ENCODE results near the gene SPTB.
A peak's percentile ranks its signal among the peaks of the same experiment; 100 is the strongest.

Gene SPTB

DNA sequence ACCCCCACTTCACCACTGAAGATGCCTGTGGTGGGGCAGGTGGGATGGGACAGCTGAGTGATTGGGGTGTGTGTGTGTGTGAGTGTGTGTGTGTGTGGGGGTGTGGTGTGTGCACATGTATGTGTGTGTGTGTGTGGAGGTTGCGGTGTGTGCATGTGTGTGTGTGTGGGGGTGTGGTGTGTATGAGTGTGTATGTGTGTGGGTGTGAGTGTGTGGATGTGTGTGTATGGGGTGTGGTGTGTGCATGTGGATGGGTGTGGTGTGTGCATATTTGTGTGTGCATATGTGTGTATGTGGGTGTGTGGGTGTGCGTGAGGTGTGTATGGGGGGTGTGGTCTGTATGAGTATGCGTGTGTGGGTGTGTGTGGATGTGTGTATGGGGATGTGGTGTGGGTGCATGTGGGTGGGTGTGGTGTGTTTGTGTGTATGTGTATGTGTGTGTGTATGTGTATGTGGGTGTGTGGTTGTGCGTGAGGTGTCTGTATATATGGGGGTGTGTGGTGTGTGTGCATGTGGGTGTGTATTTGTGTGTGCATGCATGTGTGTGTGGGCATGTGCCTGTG, 113.9 kb downstream of the SPTB start:
- DNase-seq (ENCODE audit: low read depth), result no peak

DNA sequence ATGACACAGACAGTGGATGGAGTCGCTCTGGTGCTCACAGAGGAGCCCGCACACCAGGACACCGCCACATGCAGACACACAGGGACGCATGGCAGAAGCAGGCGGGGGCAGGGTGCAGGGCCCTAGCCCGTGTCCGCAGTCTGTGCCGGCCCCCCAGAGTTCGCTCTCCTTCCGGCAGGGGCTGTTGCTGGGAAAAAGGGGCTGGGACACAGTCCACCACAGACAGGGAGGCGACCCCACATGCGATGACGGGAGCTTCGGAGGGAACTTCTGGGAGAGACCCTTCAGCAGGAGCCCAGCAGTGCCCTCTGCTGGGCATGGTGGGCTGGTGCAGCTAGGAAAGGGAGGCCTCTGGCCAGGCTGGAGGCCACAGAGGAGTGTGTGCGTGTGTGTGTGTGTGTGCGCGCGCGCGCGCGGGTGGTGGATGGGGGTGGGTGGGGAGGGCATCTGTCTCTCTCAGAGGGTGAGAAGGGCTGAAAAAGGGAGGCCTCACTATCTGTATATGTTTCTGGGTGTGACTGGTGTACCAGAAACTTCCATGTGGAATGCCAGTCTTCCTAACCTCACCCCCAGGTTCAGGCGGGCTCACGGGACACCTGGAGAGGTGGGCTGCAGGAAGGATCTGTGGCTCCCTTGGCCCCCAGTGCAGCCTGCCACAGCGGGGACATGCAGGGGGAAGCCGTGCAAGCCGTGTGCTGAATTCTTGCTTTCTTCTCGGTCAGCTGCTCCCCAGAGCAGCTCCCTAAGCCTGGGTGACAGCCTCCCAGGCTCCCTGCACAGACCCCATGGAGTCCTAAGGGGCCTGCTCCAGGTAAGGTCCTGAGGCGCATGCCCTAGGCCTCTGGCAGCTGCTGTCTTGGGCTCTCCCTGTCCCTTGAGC, 114.8 kb downstream of the SPTB start:
- DNase-seq (ENCODE audit: low read depth), result peak; percentile 44

DNA sequence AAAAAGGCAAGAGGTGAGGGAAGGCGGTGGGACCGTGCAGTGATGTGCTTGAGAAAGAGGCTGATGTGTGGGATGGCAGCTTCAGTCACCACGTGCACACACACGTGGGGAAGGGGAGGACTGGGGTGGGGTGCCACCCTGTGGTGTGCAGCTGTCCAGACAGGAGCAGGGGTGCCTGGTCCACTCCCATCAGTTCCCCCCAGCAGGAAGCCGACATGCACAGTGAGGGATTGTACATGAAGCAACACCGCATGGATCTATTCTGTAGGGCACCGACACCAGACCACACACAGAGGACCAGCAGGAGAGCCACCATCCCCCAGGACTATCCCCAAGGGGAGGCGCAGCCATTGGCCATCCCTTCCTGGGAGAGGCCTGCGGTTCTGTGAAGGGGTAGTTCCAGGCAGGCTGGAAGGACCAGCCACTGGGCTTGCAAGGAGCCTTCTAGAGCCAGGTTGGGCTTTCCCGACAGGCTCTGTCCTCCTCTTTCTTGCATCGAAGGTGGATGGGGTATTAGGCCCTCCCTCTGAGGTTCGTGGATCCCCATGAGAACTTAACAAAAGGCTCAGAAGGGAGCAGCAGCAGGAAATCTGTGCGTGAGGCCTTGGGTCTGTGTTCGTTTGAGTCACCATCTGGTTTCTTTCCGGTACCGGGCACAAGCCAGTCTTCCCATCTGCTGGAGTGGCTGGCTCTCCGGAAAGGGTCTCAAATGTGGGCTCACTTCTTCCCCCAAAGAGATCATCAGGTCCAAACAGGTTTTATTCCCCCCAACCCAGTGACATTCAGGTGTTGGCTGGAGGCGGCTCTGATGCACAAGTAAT, 115.7 kb downstream of the SPTB start:
- no peak for DNase-seq (ENCODE audit: low read depth)

DNA sequence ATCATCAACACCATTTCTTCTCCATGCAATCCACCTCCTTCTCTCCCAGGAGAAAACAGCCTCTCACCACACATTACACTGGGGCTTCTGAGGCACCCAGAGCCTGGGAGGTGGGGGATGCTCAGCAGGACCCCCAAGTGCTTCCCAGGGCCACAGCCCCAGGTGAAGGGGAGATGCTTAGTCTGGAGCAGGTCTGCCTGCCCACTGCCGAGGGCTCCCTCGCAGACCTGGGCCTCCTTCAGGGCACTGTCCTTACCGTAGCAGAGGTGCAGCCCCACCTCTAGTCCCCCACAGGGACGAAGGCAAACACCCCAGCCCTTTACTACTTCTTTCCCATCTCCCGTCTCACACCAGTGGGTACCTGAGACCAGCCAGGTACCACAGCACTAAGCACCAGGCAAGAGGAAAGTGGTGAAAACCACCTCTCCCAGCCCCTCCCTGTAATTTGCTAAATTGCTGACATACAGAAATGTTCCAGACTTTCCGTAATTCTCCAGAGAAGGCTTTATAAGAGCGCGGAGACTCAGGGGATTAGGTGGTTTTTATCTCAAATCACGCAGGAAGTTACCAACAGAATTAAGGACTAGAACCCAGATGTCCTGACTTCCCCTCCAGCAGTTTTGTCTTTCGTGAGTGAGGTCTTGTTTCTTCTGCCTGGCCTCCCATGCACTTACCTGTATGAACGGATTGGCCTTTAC, 116.5 kb downstream of the SPTB start:
- no peak for DNase-seq (ENCODE audit: low read depth)

DNA sequence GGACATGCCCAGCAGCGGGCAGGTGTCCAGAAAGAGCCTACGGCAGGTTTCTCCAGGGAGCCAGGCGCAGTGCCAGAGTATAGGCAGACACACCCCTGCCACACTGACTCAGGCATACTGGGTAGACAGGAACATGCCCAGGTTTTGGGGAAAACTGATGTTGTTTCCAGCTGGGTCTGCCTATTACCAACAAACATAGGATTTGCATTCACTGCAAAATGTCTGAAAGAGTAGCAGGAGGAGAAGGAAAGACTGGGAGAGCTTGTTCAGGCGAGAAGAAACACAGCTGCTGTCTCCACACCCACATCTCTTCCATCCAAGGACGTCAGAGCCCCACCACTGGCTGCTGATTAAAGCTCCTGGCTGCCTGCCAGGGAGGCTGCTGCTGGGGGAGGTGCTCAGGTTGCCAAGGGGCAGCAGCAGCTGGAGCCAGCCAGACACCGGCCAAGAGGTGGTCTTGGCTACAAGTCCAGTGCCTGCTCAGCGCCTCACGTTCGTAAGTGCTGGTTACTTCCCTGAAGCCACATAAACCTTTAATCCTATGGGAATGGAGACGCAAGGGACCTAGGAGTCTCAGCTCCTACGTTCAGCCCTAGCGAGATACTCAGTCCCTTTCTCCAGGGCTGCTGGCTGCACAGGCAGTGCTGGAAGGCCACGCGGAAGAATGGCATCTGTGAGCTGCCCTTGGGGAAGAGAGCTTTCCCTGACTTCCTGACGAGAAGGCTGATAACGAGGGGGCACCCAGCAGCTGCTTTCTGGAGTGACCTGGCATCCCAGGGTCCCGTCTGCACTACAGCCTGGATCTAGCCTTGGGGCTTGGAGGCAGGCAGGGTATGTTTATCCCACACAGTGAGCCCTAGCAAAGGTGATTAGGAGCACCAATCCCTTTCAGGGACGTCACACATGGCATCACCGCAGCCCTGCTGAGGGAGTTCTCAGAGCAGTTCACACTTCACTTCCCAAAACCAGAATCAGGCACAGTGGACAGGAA, 117.4 kb downstream of the SPTB start:
- DNase-seq (ENCODE audit: low read depth), result peak; percentile 31

DNA sequence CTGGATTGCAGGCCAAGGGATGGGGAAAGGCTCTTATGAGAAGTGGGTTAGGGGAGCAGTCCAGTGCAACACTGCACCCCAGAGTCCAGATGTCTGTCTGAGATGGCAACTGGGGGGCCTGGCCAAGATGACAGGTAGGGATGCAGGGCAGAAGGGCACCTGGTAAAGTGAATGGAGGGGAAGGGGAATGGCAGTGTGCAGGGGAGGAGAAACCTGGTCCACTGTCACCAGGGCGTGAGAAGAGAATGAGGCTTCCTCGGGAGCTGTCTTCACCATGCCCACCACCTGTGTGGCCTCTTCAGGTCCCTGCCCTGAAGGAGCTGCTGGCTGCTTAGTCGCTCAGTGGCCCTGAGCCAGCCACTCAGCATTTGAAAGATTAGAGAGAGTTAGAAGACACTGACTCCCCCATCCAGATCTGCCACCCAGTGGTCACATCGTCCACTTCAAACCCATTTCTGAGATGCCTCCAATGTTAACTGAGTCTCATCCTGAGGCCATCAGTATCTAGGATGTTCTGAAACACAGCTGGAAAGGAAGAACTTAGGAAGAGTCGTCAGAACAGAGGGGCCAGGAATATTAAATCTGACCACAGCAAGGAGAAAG, 118.2 kb downstream of the SPTB start:
- no peak for DNase-seq (ENCODE audit: low read depth)

DNA sequence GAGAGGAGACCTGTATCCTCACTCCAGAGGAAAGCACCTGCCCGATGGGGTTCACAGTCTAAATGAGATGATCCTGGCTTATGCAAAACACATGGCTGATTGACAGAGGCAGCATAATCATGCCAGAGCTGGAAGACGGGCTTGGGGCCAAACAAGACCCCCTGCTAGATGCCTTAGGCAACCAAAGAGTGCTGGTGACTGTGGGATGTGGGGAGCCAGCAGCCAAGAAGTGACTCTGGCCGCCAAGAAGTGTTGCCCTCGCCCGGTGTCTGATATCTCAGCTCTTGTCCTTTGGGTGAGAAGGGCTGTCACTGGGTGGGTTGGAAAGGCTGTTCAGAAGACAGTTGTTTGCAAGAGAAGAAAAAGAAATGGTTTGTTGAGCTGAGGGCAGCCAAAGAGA, 118.8 kb downstream of the SPTB start:
- no peak for DNase-seq (ENCODE audit: low read depth)

DNA sequence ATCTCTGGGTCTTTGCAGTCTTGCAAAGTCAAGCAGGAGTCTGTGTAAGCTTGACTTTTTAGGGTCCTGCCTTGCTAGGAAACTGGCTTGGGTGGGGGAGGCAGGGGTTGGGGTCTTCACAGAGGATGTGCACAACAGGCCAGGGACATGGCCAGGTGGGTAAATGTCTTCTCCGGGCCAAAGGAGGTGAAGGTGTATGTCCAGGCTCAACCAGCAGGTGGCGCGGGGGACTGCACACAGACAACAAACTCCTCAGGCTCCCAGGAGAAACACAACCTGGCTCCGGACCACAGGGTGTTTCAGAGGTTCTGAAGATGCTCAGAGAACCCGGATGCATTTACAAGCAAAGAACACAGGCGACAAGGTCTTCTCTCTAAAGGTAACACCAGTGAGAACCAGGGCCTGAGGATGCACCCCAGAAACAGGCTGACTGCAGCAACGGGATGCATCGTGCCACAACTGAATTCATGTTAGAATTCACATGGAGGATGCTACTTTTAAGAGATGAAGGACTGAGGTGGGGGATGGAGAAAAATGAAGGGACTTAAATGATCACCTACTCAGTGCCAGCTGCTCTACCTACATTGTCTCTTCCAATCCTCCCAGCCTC, 119.5 kb downstream of the SPTB start:
- DNase-seq (ENCODE audit: low read depth), result no peak

DNA sequence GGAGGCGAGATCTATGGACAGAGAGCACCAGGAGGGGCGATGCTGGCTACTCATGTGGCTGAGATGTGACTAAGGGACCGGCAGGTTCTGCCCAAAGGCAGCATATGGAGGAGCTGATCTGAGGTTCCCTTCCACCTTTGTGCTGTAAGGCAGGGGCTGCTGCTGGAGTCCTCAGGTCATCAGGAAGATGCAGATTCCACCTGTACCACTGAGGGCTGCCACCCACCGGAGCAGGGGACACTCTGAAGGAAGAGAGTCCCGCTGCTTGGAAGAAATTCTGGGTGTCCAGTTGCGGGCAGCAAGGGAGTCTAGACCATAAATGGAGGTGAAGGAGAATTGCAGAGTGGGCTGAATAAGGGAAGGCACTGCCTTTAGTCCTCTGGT, 120.2 kb downstream of the SPTB start:
- no peak for DNase-seq (ENCODE audit: low read depth)

DNA sequence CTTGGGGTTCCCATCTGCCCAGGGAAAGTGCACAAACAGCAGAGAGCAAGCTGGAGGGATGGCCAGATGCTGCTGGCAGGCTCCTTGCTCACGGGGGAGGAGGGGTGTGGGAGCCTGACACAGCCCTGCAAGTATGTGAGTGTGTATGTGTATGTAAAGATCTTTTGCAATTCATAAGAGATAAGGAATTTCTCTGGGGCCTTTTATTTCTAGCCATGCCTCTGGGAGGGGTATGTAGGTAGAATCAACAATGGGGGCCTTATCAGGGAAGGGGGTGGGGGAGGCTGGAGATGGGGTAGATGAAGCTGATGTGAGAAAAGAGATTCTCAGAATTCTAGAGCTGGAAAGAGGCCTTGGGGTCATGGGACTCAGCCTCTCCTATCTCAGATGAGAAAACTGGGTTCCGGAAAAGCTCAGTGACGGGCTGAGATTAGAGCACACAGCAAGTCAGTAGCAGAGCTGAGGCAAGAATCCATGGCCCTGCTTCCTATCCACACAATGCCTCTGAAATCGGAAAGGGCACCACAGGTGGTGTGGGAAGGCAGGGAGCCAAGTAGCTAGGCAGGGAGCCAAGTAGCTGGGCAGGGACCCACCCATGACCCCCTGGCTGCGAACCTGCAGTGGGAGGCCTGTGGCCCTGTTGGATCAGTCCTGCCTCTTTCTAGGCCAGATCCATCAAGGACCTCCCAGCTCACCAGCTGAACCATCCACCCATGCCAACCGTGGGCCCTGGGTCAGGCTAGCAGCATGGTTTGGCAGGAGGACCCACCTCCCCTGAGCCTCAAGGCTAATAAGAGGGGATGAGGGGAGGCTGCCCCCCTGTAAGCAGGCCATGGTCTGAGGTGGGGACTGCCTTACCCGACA, 120.8 kb downstream of the SPTB start:
- peak; percentile 81 for DNase-seq (ENCODE audit: low read depth)

DNA sequence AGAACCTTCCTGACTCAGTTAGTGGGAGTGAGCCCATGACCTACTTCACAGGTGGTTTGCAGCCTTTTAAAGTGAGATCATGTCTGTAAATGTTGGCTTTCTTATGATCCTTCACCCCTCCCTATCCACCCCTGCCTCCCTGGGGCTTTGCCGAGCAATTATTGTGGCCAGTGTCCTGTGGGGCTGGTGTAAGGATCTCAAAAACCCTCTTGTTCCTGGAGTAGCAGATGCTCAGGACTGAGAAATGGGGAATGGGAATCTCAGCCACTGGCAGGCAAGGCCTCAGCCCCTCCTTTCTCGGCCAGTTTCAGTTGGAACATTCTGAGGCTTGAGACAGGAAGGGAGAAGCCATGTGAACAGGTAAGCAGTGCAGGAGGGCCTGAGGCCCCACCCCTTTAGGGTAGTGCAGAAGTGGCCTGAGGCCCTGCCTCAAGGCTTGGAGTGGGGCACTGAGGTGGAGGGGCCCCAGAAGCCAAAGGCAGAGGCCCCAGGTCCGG, 121.6 kb downstream of the SPTB start:
- no peak for DNase-seq (ENCODE audit: low read depth)

DNA sequence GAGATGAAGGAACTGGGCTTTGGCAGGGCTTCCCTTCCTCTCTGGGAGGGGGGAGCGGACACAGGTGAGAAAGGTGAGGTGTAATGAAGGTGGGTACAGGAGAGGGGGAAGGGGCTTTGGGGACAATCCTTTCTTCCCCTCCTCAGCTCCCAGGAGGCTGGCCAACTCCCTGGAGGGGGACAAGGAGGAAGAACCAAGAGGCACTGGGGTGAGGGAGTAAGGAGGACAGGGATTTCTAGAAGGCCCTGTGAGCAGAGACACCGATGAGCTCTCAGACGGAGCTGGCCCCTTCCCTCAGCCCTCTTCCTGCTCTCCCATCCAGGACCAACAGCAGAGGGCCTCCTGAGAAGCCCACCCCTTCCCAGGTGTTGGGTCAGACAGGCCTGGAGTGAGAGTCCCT, 122.1 kb downstream of the SPTB start:
- DNase-seq (ENCODE audit: low read depth), result no peak

DNA sequence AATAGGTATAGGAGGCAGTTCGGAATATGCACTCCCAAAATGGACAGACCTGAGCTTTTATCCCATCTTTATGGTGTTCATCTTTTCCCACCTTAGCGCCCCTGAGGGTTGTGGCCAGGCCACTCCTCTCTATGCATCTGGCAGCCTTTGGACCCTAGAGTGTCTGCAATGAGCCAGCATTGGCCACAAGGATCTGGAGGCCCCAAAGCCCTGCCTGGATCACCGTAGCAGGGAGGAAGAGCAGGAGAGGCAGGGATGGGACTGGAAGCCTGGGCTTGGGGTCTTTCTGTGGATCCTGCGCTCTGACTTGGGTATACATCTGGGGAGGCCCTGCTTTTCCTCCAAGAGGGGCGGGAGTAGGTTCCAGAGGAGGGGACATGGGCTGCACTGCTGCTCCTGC, 123.0 kb downstream of the SPTB start:
- no peak for DNase-seq (ENCODE audit: low read depth)

DNA sequence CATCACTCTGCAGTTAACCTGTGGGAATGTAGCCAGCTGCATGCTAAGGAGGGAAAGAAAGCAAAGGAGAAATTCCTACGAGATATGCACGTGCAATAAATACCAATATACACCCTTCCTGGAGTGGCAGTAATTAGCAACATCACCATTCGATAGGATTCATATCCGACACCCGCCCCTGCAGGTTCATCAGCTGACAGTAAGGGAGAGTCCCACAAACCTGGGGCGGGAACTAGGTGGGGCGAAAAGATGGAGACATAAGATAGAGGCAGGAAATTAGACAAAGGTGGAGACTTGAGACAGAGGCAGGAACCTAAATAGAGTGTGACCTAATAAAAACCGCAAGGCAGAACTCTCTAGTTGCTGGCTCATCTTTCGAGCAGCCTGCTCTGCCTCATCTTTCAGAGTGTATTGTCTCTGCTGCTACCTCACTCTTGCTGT, 123.9 kb downstream of the SPTB start:
- DNase-seq (ENCODE audit: low read depth), result no peak

DNA sequence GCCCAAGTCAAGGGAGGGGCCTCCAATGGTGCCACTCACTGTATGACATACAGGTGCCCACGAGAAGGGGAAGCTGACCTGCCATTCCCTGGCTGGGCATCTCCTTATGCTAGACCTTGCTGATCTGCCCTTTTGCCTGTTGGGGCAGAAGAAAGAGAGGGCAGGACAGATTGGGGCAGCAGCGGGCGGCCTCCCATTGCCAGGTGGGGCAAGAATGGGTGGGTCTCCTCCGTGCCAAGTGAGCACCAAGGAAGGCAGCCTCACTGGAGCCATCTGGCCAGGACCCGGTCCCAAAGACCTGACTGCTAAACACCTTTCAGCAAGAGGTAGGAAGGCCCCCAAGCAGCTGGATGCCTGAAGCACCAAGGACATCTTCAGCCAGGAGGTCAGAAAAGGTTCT, 125.0 kb downstream of the SPTB start:
- no peak for DNase-seq (ENCODE audit: low read depth)

DNA sequence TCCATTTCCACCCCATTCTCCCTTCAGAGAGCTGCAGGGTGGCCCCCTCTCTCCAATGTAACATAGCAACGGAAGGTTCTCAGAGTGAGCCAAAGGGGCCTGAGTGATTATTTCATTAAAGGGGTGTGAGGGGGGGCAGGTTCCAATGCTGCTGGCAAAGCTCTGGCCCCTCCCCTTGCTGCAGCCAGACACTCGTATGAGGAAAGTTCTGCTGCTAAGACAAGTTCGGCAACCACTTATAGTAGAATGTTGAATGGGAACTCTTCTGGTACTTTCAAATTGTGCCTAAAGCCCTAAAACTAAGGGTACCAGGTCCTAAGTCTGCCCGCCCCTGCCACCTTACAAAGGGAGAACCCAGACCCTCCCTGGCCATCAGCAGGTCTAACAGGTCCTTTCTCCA, 125.7 kb downstream of the SPTB start:
- no peak for DNase-seq (ENCODE audit: low read depth)

DNA sequence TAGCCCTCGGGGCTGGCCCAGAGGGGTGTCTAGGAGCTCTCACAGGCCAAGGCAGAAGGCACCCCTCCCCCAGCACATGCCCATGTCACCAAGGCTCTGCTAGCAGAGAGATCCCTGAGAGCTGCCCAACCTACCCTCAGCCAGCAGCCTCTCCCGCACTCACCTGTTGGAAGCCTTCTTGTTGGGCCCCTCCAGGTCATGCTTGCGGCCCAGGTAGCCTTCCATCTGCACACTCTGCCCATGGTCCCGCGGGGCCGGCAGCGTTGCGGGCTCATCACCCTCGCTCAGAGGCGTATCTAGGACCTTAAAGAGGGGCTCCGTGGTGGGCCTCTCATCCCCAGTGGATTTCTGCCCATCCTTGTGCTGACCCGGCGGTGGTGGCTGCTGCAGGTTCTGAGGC, 126.3 kb downstream of the SPTB start:
- DNase-seq (ENCODE audit: low read depth), result no peak

DNA sequence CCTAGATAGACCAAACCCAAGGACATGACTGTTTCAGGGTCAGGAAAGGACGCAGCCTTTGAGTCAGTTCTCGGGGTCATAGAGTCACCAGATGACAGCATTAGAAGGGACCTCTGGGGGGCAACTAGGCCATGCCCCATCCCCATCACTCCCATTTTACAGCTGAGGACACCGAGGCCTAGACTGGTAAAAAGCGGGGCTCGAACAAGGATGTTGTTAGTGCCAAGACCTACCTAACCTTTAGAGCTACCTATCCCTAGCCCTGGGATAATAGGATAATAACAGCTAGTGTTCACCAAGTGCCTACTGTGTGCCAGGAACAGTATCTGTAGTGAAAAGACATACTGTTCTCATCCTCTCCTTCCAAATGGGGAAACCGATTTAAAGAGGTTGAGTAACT, 126.8 kb downstream of the SPTB start:
- no peak for DNase-seq (ENCODE audit: low read depth)

All from fibroblast of gingiva (primary cell).